Measurements from ENCODE around the gene MAP3K20. TPM values are rescaled to one million over a fixed set of nuclear protein-coding genes. Genes with fewer than 3 reads are reported as not detected.
A peak's percentile ranks its signal among the peaks of the same experiment; 100 is the strongest.

The MAP3K20 gene
- total and polyA plus RNA-seq, 2 experiments from 2014 or later, result 7.6 to 9.6 TPM

GRCh38 chr2:173196080-173196479 is 120.4 kb downstream of the MAP3K20 start (continued):
- TF ChIP-seq REST (IDR thresholded peaks at IDR 0.05; ENCODE audit: unreplicated experiment) (no peak), EZH2 (IDR thresholded peaks at IDR 0.05; ENCODE audit: low read depth, unreplicated experiment) (no peak), POLR2AphosphoS5 (IDR thresholded peaks at IDR 0.05; ENCODE audit: low read depth) (no peak), CTCF (conservative IDR thresholded peaks at IDR 0.05; ENCODE audit: low read depth in 2 of 2) (0 out of 4 replicates have a peak, but pooled peaks of 1 of the 2 experiments have one; percentile 2), EZH2phosphoT487 (IDR thresholded peaks at IDR 0.05; ENCODE audit: unreplicated experiment) (no peak), ZNF114 (CRISPR knock-in tag; IDR thresholded peaks at IDR 0.05) (no peak), CREB1 (CRISPR knock-in tag; IDR thresholded peaks at IDR 0.05; ENCODE audit: low read depth) (no peak)

- H3K4me2 ChIP-seq, result peak overlapping the region; percentile 63
- no peaks in the 10 kb centered on the region for H4K20me1 ChIP-seq (replicated peaks; ENCODE audit: insufficient read depth)
- Mint-ChIP-seq H3K27ac (peak overlapping the region; percentile 92), H3K27me3 (ENCODE audit: insufficient read depth, low read depth, poor library complexity) (no peaks in the 10 kb centered on the region), H3K4me3 (no peak overlapping the region), H3K9me3 (no peaks in the 10 kb centered on the region), H3K4me1 (peaks cover 70% of the 10 kb centered on the region), H3K36me3 (ENCODE audit: low read depth) (no peaks in the 10 kb centered on the region; the same call in 2 of the 3 replicates)
- H2AFZ ChIP-seq, result no peak overlapping the region
- no peaks in the 10 kb centered on the region for H3K27me3 ChIP-seq (ENCODE audit: insufficient read depth)
- H3F3A ChIP-seq (replicated peaks; ENCODE audit: low read depth), result no peaks in the 10 kb centered on the region
- TF ChIP-seq STAT1 (IDR thresholded peaks at IDR 0.05; ENCODE audit: unreplicated experiment) (no peak), JUNB (IDR thresholded peaks at IDR 0.05; ENCODE audit: unreplicated experiment) (no peak), NANOG (IDR thresholded peaks at IDR 0.05; ENCODE audit: borderline replicate concordance) (no peak)
- no peaks in the 10 kb centered on the region for H3K79me2 ChIP-seq (replicated peaks; ENCODE audit: insufficient read depth)
- H3K9me2 ChIP-seq (ENCODE audit: insufficient read depth), result no peaks in the 10 kb centered on the region
- peak overlapping the region; percentile 82 for H3K27ac ChIP-seq (ENCODE audit: low read depth)
- peak; percentile 31 for ATAC-seq
- no peaks in the 10 kb centered on the region for H3K36me3 ChIP-seq (ENCODE audit: insufficient read depth)
- H3K4me1 ChIP-seq (ENCODE audit: insufficient read depth), result peaks cover 53% of the 10 kb centered on the region
- H3K4me3 ChIP-seq, result peak overlapping the region; percentile 30
- peak; percentile 47 for DNase-seq (ENCODE audit: low spot score)
Measured at GRCh38 chr2:173196638-173197037, 121.0 kb downstream of the MAP3K20 start.
